ENCODE measurements around the gene E2F2.
A peak's percentile ranks its signal among the peaks of the same experiment; 100 is the strongest.

E2F2 gene

GRCh38 chr1:23483321-23484252, 47.4 kb downstream of the E2F2 start, which contains the start of gene ASAP3:
ASAP3 (minus strand) TSS chr1:23484179; CDS start chr1:23484133, 46 bp downstream.
- DNase-seq (ENCODE audit: low spot score) = peak; percentile 46

GRCh38 chr1:23481904-23482303, 49.1 kb downstream of the E2F2 start:
- DNase-seq (ENCODE audit: low spot score) = no peak

- no peak for DNase-seq (ENCODE audit: low spot score)
Observed at GRCh38 chr1:23481026-23481597, 49.9 kb downstream of the E2F2 start.

- DNase-seq (ENCODE audit: low spot score) = no peak
Observed at GRCh38 chr1:23480187-23481025, 50.6 kb downstream of the E2F2 start.

- no peak for DNase-seq (ENCODE audit: low spot score)
Observed at GRCh38 chr1:23479666-23479941, 51.4 kb downstream of the E2F2 start.

GRCh38 chr1:23478896-23479665, 52.0 kb downstream of the E2F2 start:
- DNase-seq (ENCODE audit: low spot score) = peak; percentile 73

- no peak for DNase-seq (ENCODE audit: low spot score)
Observed at GRCh38 chr1:23477359-23478144, 53.5 kb downstream of the E2F2 start.

- DNase-seq (ENCODE audit: low spot score) = no peak
Observed at GRCh38 chr1:23475641-23476040, 55.4 kb downstream of the E2F2 start.

GRCh38 chr1:23475134-23475628, 55.9 kb downstream of the E2F2 start:
- no peak for DNase-seq (ENCODE audit: low spot score)

- DNase-seq (ENCODE audit: low spot score) = no peak
Observed at GRCh38 chr1:23473037-23473800, 57.8 kb downstream of the E2F2 start.

GRCh38 chr1:23472351-23473036, 58.5 kb downstream of the E2F2 start:
- DNase-seq (ENCODE audit: low spot score) = no peak

GRCh38 chr1:23471473-23472075, 59.5 kb downstream of the E2F2 start:
- DNase-seq (ENCODE audit: low spot score) = no peak

GRCh38 chr1:23470282-23471070, 60.6 kb downstream of the E2F2 start:
- DNase-seq (ENCODE audit: low spot score) = no peak

- DNase-seq (ENCODE audit: low spot score) = no peak
Observed at GRCh38 chr1:23469372-23469982, 61.6 kb downstream of the E2F2 start.

GRCh38 chr1:23466423-23466989, 64.5 kb downstream of the E2F2 start:
- DNase-seq (ENCODE audit: low spot score) = no peak

- DNase-seq (ENCODE audit: low spot score) = no peak
Observed at GRCh38 chr1:23463286-23463685, 67.7 kb downstream of the E2F2 start.

GRCh38 chr1:23462766-23463165, 68.3 kb downstream of the E2F2 start:
- no peak for DNase-seq (ENCODE audit: low spot score)

- DNase-seq (ENCODE audit: low spot score) = no peak
Observed at GRCh38 chr1:23461050-23461449, 70.0 kb downstream of the E2F2 start.
